GM12878 (cell line): Measurements from ENCODE around the gene PPP1R3E. TPM values are rescaled to one million over a fixed set of nuclear protein-coding genes. Genes with fewer than 3 reads are reported as not detected.

Experiments
- ELK1 ChIP-seq: IDR thresholded peaks from 2 replicates; pipeline ENCODE4 v1.6.1; 2012; ENCODE audit warnings: low read depth, low read length, improper control_type of control experiment
- FOS ChIP-seq: IDR thresholded peaks from 3 replicates; pipeline ENCODE4 v1.6.1; 2011; ENCODE audit warnings: borderline replicate concordance; ENCODE audit not compliant: insufficient read length; ENCODE audit errors: extremely low read depth
- MLLT1 ChIP-seq: fragments of 450-650 bp; IDR thresholded peaks from 2 replicates; pipeline ENCODE4 v1.6.1; 2016; ENCODE audit warnings: mild to moderate bottlenecking
- MTA3 ChIP-seq: IDR thresholded peaks from 2 replicates; pipeline ENCODE4 v1.6.1; 2012; ENCODE audit warnings: low read length, inconsistent platforms, borderline replicate concordance
- PKNOX1 ChIP-seq: fragments of 450-650 bp; IDR thresholded peaks from 2 replicates; pipeline ENCODE4 v1.6.1; 2016; ENCODE audit warnings: mild to moderate bottlenecking
- RCOR1 ChIP-seq: conservative IDR thresholded peaks from 2 replicates; pipeline ENCODE4 v1.6.1; 2012; ENCODE audit warnings: low read depth, low read length, improper control_type of control experiment
- SP1 ChIP-seq: IDR thresholded peaks from one replicate; pipeline ENCODE4 v1.6.1; 2011; ENCODE audit warnings: low read depth, low read length
- STAT1 ChIP-seq: fragments of 450-650 bp; conservative IDR thresholded peaks from 2 replicates; pipeline ENCODE4 v1.6.1; 2014; ENCODE audit warnings: antibody characterized with exemption, mild to moderate bottlenecking
- TCF12 ChIP-seq: IDR thresholded peaks from 2 replicates; pipeline ENCODE4 v1.6.1; 2011; ENCODE audit warnings: low read depth, mild to moderate bottlenecking, low read length
- ZNF687 ChIP-seq: fragments of 450-650 bp; IDR thresholded peaks from 2 replicates; pipeline ENCODE4 v1.6.1; 2017; ENCODE audit warnings: mild to moderate bottlenecking, moderate library complexity
- ZSCAN29 ChIP-seq: fragments of 450-650 bp; IDR thresholded peaks from 2 replicates; pipeline ENCODE4 v1.6.1; 2017; ENCODE audit warnings: mild to moderate bottlenecking, moderate library complexity
- polyA plus RNA-seq, 11 experiments: library from polyadenylated mRNA; depleted of rRNA in 4 of 11; unstranded in 6 of 11; stranded (reverse) in 5 of 11; fragments of >200 nt; fragmentation: Nextera tagmentation in 4 of 11; fragmentation: Illumina TruSeq in 1 of 11; extraction: Ambion mirVana in 4 of 11; extraction: Trizol in 1 of 11; gene quantifications; 1 replicate in 1 of 11; 2 replicates in 10 of 11; pipeline versions ENCODE4 v1.2.1 to v1.2.3, GENCODE V29; 2011 to 2016; ENCODE audit warnings: inconsistent platforms in 2 of 11, missing spikeins in 2 of 11, low read depth in 1 of 11
- total RNA-seq, 4 experiments: library from RNA; depleted of rRNA in 3 of 4; stranded (reverse); fragments of >200 nt in 3 of 4; fragmentation: Illumina TruSeq in 1 of 4; extraction: Trizol in 1 of 4; gene quantifications; 2 replicates each; pipeline versions ENCODE4 v1.2.1 to v1.2.3, GENCODE V29; 2013 to 2021

The PPP1R3E gene
- total and polyA plus RNA-seq, 10 of the 15 experiments (the other 5 are each of a cell fraction or from before 2014, with no cell fraction given) = 4.6 to 26.4 (median 7.1) TPM

- no peak for TF ChIP-seq PKNOX1
- TF ChIP-seq MTA3 = no peak
- no peak for TF ChIP-seq SP1
- TF ChIP-seq RCOR1 = no peak
- TF ChIP-seq FOS = no peak
- TF ChIP-seq ZNF687 = no peak
- no peak for TF ChIP-seq ELK1
- TF ChIP-seq TCF12 = no peak
- no peak for TF ChIP-seq MLLT1
- no peak for TF ChIP-seq STAT1
- TF ChIP-seq ZSCAN29 = no peak
These were observed 6.2 kb upstream of the PPP1R3E start (continued) for GRCh38 chr14:23308721-23309445.
